NB4 (cell line): ENCODE results near the gene BCAS3.

Source experiments
- DNase-seq: peaks from one replicate; pipeline ENCODE4 v3.0.0; 2010; ENCODE audit warnings: low read depth
- H3K4me3 ChIP-seq: one replicate; pipeline ENCODE4 v1.5.1; 2011; ENCODE audit warnings: mild to moderate bottlenecking, low read depth, low read length, moderate library complexity
- MYC ChIP-seq: IDR thresholded peaks from 2 replicates; pipeline ENCODE4 v1.6.1; 2011; ENCODE audit warnings: low read depth, low read length
- POLR2A ChIP-seq: IDR thresholded peaks from 2 replicates; pipeline ENCODE4 v1.6.1; 2011; ENCODE audit warnings: mild to moderate bottlenecking; ENCODE audit not compliant: insufficient read length; ENCODE audit errors: extremely low read depth
- TF ChIP-seq, protein P1 (sequence below): IDR thresholded peaks from one replicate; pipeline ENCODE4 v1.5.1; 2012; ENCODE audit warnings: low read depth, low read length
- TF ChIP-seq, protein P2 (sequence below): IDR thresholded peaks from 2 replicates; pipeline ENCODE4 v1.6.1; 2011; ENCODE audit warnings: low read depth, low read length

BCAS3 gene

DNA sequence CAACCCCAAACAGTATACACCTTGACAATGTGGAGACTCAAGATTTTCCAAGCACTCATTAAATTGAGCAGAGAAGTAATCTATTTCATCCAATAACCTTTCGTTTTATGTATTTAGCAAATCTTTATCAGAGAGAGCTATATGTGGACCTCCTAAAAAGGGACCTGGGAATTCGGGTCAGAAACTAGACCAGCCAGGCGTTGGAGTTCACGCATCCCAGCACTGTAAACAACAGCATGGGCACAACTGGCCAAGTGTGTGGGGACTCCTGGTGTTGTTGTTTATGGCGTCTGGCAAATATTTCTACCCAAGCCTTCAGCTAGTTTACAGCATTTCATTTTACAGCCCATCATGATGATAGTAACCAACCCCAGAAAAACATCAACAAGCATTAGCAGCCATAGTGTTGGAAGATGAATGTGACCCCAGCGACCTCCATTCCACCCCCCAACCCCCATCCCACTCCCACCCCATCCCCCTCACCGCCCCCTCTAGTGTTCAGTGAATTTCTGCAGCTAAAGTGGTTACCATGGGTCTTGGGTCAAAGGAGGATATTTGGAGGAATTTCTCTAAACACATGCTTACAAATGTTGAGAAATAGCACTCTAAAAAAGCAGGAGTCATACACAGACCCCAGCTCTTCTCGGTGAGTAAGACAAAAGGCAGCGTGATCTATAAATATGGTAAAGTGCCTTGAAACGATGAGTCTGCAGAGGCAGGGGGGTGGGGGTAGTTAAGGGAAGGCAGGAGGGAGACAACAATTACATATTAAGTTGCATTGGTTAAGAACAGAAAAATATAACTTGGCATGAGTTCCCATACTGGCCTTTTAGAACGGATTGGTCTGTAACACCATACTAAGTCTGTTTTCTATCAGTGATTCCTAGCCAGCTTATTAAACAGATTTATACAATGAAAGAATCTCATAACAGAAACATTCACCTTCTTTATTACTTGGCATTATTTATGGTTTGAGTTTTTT, 630.5 kb downstream of the BCAS3 start:
- no peak overlapping the region for H3K4me3 ChIP-seq
- TF ChIP-seq, protein P1, sequence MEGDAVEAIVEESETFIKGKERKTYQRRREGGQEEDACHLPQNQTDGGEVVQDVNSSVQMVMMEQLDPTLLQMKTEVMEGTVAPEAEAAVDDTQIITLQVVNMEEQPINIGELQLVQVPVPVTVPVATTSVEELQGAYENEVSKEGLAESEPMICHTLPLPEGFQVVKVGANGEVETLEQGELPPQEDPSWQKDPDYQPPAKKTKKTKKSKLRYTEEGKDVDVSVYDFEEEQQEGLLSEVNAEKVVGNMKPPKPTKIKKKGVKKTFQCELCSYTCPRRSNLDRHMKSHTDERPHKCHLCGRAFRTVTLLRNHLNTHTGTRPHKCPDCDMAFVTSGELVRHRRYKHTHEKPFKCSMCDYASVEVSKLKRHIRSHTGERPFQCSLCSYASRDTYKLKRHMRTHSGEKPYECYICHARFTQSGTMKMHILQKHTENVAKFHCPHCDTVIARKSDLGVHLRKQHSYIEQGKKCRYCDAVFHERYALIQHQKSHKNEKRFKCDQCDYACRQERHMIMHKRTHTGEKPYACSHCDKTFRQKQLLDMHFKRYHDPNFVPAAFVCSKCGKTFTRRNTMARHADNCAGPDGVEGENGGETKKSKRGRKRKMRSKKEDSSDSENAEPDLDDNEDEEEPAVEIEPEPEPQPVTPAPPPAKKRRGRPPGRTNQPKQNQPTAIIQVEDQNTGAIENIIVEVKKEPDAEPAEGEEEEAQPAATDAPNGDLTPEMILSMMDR, result no peak
- TF ChIP-seq MYC (no peak), POLR2A (no peak)
- TF ChIP-seq, protein P2, sequence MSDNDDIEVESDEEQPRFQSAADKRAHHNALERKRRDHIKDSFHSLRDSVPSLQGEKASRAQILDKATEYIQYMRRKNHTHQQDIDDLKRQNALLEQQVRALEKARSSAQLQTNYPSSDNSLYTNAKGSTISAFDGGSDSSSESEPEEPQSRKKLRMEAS, result no peak
- no peak for DNase-seq

DNA sequence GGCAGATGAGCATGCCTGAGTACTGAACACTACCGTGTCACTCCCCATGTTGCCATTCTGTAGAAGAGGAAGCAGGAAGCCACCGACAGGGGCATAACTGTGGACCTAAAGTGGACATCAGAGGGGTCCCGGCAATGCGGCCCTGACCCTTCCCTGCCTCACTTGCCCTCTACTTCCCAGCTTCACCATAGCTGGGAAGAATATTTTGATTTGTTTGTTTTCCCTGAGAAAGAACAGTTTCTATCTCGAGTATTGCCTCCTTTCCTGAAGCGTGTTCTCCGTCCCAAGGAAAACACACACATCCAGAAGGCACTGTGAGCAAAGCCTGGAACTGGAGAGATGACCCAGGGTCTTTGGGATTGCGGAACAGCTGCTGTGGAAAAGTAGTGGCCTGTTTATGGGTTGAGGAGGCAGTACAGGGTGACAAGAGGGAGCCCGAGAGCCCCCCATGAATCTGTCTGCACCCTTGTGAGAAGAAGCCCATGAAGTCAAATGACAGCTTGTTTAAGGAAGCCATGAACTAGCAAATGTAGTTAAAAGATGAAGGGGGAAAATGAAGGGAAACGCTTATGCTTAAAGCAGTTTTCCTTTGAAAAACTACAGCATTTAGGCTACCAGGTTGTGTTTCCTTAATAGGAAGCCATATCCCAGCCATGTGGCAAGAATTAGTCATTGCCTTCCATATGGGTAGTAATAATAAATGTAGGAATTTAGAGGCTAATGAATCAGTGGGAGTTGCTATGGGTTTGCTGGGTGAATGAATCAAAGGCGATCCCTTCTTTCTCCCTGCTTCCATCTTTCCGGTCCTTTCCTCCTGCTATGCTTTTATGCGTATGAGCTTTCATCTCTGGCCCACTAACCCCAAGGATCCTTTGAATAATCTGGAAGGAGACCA, 632.0 kb downstream of the BCAS3 start:
- no peak overlapping the region for H3K4me3 ChIP-seq
- TF ChIP-seq MYC (no peak), POLR2A (no peak)
- TF ChIP-seq, protein P2, result no peak
- TF ChIP-seq, protein P1, result no peak
- no peak for DNase-seq

DNA sequence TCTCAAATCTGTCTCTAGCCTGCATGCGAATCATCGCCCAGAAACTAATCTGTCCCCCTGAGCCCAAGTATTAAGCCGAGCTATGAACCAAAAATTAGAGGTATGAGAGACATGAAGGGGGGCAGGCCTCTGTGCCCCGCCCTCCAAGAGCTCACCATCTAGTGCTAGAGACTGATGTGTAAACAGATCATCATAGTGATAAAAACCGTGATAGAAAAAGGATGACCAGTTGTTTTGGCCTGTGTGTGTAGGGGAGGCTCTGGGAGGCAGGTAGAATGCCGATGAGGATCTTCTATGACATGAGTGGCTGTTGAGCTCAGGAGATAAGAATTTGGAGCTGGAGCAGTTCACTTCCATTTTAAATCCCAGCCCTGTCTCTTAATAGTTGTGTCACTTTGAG, 632.9 kb downstream of the BCAS3 start:
- DNase-seq, result no peak
- TF ChIP-seq, protein P2, result no peak
- TF ChIP-seq, protein P1, result no peak
- no peak for TF ChIP-seq POLR2A
- no peak for TF ChIP-seq MYC
- no peak overlapping the region for H3K4me3 ChIP-seq

DNA sequence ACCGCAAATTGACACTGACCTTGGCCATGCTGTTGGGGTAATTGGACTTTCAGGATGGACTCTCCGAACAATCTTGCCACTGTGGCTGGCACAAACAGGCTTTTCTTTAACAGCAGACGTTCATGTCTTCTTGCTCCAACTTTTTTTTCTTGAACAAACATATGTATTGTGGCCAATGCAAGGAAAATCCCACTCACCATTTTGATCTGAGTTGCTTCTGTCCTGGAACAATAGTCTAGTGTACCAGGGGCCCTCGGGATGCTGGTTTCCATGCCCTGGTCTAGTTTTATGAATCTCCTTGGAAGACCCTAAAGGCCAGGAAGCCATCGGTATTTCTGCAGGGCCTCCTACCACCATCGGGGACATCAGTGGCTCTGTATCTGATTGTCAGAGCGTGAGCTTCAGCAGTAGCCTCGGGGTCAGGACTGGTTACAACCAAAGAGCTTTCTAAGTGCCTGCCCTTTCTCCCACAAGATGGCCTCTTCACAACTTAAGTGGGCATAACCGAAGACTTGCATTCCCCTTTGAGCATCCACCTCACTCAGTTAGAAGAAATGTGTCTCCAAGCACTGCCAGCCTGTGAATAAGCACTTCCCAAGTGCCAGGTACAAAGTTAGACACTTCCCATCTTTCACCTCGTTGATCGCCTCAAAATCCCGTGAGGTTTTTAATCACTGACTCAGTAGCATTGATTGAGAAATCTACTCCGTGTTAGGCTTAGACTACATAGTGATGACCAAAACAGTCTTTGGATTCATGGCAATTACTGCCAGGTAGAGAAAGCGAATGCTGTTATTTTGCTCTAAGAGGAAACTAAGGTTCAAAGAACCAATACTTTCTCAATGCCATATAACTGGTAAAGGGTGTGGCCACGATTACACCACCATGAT, 635.0 kb downstream of the BCAS3 start:
- no peak for DNase-seq
- TF ChIP-seq MYC (no peak), POLR2A (no peak)
- TF ChIP-seq, protein P2, result no peak
- TF ChIP-seq, protein P1, result no peak
- H3K4me3 ChIP-seq, result no peak overlapping the region

DNA sequence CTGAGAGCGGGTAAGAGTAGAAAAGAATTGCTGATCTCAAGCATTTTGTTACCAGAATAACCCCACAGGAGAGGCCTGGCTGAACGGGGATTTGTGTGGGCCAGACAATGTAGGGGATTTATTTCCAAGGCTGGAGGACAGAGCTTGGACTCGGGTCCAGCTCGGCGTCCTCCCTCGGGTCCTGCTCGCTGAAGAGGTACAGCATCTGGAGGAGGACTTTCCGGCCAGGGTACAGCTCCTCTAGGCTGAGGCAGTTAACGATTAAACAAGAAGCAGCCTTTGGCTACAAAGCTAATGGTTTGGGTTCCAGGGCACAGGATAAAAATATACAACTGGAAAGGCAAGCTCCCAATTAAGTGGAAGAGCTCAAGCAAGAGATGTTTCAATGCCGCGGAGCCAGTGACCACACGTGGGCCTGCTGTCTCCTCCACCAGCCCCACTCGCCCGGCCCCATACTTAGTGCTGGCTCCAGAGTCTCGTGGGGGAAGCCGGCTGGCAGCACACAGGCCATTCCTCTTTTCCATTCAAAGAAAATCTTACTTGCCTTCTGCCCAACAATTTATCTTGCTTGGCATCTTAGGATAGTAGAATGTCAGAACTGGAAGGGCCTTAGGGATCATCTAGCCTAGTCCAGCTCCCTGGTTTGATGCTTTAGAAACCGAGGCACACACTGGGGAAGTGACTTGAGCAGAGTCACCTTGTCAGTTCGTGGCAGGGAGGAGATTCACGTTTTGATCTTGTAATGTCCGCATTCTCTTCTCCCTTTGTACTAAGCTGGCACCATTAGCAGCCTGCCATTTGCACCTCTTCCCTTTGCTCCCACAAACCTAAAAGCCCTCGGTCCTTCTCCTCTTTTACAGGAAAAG, 636.0 kb downstream of the BCAS3 start:
- DNase-seq, result no peak
- H3K4me3 ChIP-seq, result no peak overlapping the region
- TF ChIP-seq MYC (no peak), POLR2A (no peak)
